Neural cell (in vitro differentiated cells): ENCODE results near the gene MGLL. TPM values are rescaled to one million over a fixed set of nuclear protein-coding genes. Genes with fewer than 3 reads are reported as not detected.

Experiments used
- H2AFZ ChIP-seq: fragments of 200-600, 300-800 bp; sonication (generic), shearing (Covaris generic); 2 replicates; pipeline ENCODE4 v1.6.0; 2014; ENCODE audit warnings: low read depth, mild to moderate bottlenecking, antibody characterized with exemption, low read length, moderate library complexity
- H3F3A ChIP-seq: fragments of 200-600 bp; shearing (Covaris generic); 2 replicates; pipeline ENCODE4 v1.6.1; 2016; ENCODE audit warnings: mild to moderate bottlenecking, moderate library complexity, mixed read lengths, antibody characterized with exemption, low read length; ENCODE audit not compliant: insufficient read depth, poor library complexity, severe bottlenecking
- H3K27ac ChIP-seq: fragments of 200-600, 300-800 bp; sonication (generic), shearing (Covaris generic); 2 replicates; pipeline ENCODE4 v1.5.1; 2014; ENCODE audit warnings: mild to moderate bottlenecking, low read length, moderate library complexity
- H3K27me3 ChIP-seq: fragments of 300-800, 200-600 bp; sonication (generic), shearing (Covaris generic); 2 replicates; pipeline ENCODE4 v1.6.0; 2014; ENCODE audit warnings: mild to moderate bottlenecking, low read depth, low read length, moderate library complexity; ENCODE audit not compliant: insufficient read depth
- H3K36me3 ChIP-seq: fragments of 300-800, 200-600 bp; sonication (generic), shearing (Covaris generic); 2 replicates; pipeline ENCODE4 v1.5.1; 2014; ENCODE audit warnings: mild to moderate bottlenecking, antibody characterized with exemption, low read length, moderate library complexity; ENCODE audit not compliant: insufficient read depth
- H3K4me2 ChIP-seq: fragments of 300-800, 200-600 bp; sonication (generic), shearing (Covaris generic); 2 replicates; pipeline ENCODE4 v1.6.0; 2014; ENCODE audit warnings: mild to moderate bottlenecking, low read length
- H3K4me3 ChIP-seq: fragments of 300-800, 200-600 bp; sonication (generic), shearing (Covaris generic); 2 replicates; pipeline ENCODE4 v1.5.1; 2014; ENCODE audit warnings: mild to moderate bottlenecking, low read length, moderate library complexity
- H3K79me2 ChIP-seq: fragments of 200-600 bp; shearing (Covaris generic); replicated peaks from 2 replicates; pipeline ENCODE4 v1.6.0; 2014; ENCODE audit warnings: mild to moderate bottlenecking, low read length, moderate library complexity; ENCODE audit not compliant: insufficient read depth
- H3K9ac ChIP-seq: fragments of 300-800, 200-600 bp; sonication (generic), shearing (Covaris generic); 2 replicates; pipeline ENCODE4 v1.6.1; 2016; ENCODE audit warnings: mild to moderate bottlenecking, low read length, mixed read lengths
- H3K9me2 ChIP-seq: fragments of 200-600 bp; shearing (Covaris generic); 2 replicates; pipeline ENCODE4 v1.6.1; 2016; ENCODE audit warnings: mild to moderate bottlenecking, low read length, mixed read lengths; ENCODE audit not compliant: insufficient read depth
- H3K9me3 ChIP-seq: fragments of 200-600, 300-800 bp; sonication (generic), shearing (Covaris generic); 2 replicates; pipeline ENCODE4 v1.6.1; 2016; ENCODE audit warnings: mild to moderate bottlenecking, mixed run types, low read length, moderate library complexity, mixed read lengths
- H4K20me1 ChIP-seq: fragments of 200-600 bp; shearing (Covaris generic); 2 replicates; pipeline ENCODE4 v1.6.1; 2016; ENCODE audit warnings: mild to moderate bottlenecking, mixed run types; ENCODE audit not compliant: insufficient read depth
- CTCF ChIP-seq: fragments of 450-650 bp; IDR thresholded peaks from 2 replicates; pipeline ENCODE4 v1.5.1; 2014; ENCODE audit warnings: antibody characterized with exemption, mild to moderate bottlenecking, moderate library complexity; ENCODE audit not compliant: poor library complexity, severe bottlenecking
- EP300 ChIP-seq: fragments of 450-650 bp; conservative IDR thresholded peaks from 2 replicates; pipeline ENCODE4 v1.6.1; 2014; ENCODE audit warnings: antibody characterized with exemption, mild to moderate bottlenecking, moderate library complexity; ENCODE audit not compliant: poor library complexity, severe bottlenecking
- EZH2 ChIP-seq: fragments of 200-600, 300-800 bp; shearing (Covaris generic), sonication (generic); IDR thresholded peaks from 2 replicates; pipeline ENCODE4 v1.6.1; 2014; ENCODE audit warnings: antibody characterized with exemption, low read length, borderline replicate concordance, mild to moderate bottlenecking; ENCODE audit not compliant: insufficient read depth, poor library complexity, severe bottlenecking
- MXI1 ChIP-seq: fragments of 450-650 bp; conservative IDR thresholded peaks from 2 replicates; pipeline ENCODE4 v1.6.1; 2014; ENCODE audit warnings: antibody characterized with exemption, mild to moderate bottlenecking; ENCODE audit not compliant: poor library complexity, severe bottlenecking
- POLR2AphosphoS5 ChIP-seq: IDR thresholded peaks from 2 replicates; pipeline ENCODE4 v1.6.1; 2012
- RAD21 ChIP-seq: fragments of 450-650 bp; conservative IDR thresholded peaks from 2 replicates; pipeline ENCODE4 v1.6.1; 2014; ENCODE audit warnings: antibody characterized with exemption, mild to moderate bottlenecking, moderate library complexity
- REST ChIP-seq: IDR thresholded peaks from 2 replicates; pipeline ENCODE4 v1.6.1; 2012; ENCODE audit warnings: borderline replicate concordance
- SMC3 ChIP-seq: fragments of 450-650 bp; conservative IDR thresholded peaks from 2 replicates; pipeline ENCODE4 v1.6.1; 2014; ENCODE audit warnings: antibody characterized with exemption, mild to moderate bottlenecking, moderate library complexity; ENCODE audit not compliant: poor library complexity
- TAF1 ChIP-seq: IDR thresholded peaks from 2 replicates; pipeline ENCODE4 v1.6.1; 2012; ENCODE audit warnings: low read depth
- polyA plus RNA-seq: library from polyadenylated mRNA; depleted of rRNA; stranded (reverse); fragments of >200 nt; gene quantifications from 2 replicates; pipeline ENCODE4 v1.2.3, GENCODE V29; 2014

MGLL gene
- polyA plus RNA-seq, 1 donor from 2014 or later: 2.0 TPM

- H3K4me2 ChIP-seq: no peak overlapping the region
- TF ChIP-seq CTCF (no peak), POLR2AphosphoS5 (no peak), EP300 (no peak), MXI1 (no peak), SMC3 (no peak), EZH2 (no peak), RAD21 (no peak), TAF1 (no peak), REST (no peak)
- no peaks in the 10 kb centered on the region for H4K20me1 ChIP-seq
- H3K9me2 ChIP-seq: no peaks in the 10 kb centered on the region
- H3K9me3 ChIP-seq: no peaks in the 10 kb centered on the region
- no peaks in the 10 kb centered on the region for H3K36me3 ChIP-seq
- H3K9ac ChIP-seq: no peak overlapping the region
- no peak overlapping the region for H2AFZ ChIP-seq
- no peak overlapping the region for H3K27ac ChIP-seq
- H3K4me3 ChIP-seq: no peak overlapping the region
- no peaks in the 10 kb centered on the region for H3K27me3 ChIP-seq
- H3K79me2 ChIP-seq: no peaks in the 10 kb centered on the region
- no peaks in the 10 kb centered on the region for H3F3A ChIP-seq
Measured at GRCh38 chr3:127732303-127732702, 90.0 kb downstream of the MGLL start.

GRCh38 chr3:127731546-127732289, 90.6 kb downstream of the MGLL start:
- no peaks in the 10 kb centered on the region for H3K79me2 ChIP-seq
- H3K4me3 ChIP-seq: no peak overlapping the region
- no peak overlapping the region for H3K4me2 ChIP-seq
- H4K20me1 ChIP-seq: no peaks in the 10 kb centered on the region
- H3K36me3 ChIP-seq: no peaks in the 10 kb centered on the region
- no peak overlapping the region for H2AFZ ChIP-seq
- no peaks in the 10 kb centered on the region for H3K9me2 ChIP-seq
- no peaks in the 10 kb centered on the region for H3K9me3 ChIP-seq
- no peak overlapping the region for H3K27ac ChIP-seq
- no peak overlapping the region for H3K9ac ChIP-seq
- no peaks in the 10 kb centered on the region for H3F3A ChIP-seq
- no peak for TF ChIP-seq CTCF
- no peak for TF ChIP-seq EP300
- TF ChIP-seq TAF1: no peak
- TF ChIP-seq SMC3: no peak
- no peak for TF ChIP-seq RAD21
- TF ChIP-seq MXI1: no peak
- TF ChIP-seq REST: no peak
- no peak for TF ChIP-seq EZH2
- no peak for TF ChIP-seq POLR2AphosphoS5
- H3K27me3 ChIP-seq: no peaks in the 10 kb centered on the region
